Right lobe of liver (tissue), 6 donors: Measurements from ENCODE around the gene USP40. TPM values are rescaled to one million over a fixed set of nuclear protein-coding genes. Genes with fewer than 3 reads are reported as not detected.

Experiments
- ATAC-seq, 4 donors: fragments of 200-7000 bp; cut with Tn5 transposase; one replicate each; pipeline ENCODE4 v1.9.1; 2020; ENCODE audit warnings: mild to moderate bottlenecking in 4 of 4, moderate library complexity in 4 of 4
- DNase-seq, 3 donors: peaks; one replicate each; pipeline ENCODE4 v3.0.0-alpha.2; 2020
- H3K27ac ChIP-seq, 3 donors: fragments of 200-600 bp; one replicate each; pipeline ENCODE4 v1.8.0; 2022
- H3K27me3 ChIP-seq, 2 donors: fragments of 200-600 bp; one replicate each; pipeline ENCODE4 v1.8.0; 2022
- H3K36me3 ChIP-seq, 4 donors: fragments of 200-600 bp; sonication (generic) in 1 of 4; one replicate each; pipeline versions ENCODE4 v1.5.1 to v1.8.0; 2017 to 2022; ENCODE audit warnings: control low read depth in 1 of 4
- H3K4me1 ChIP-seq, 4 donors: fragments of 200-600 bp; sonication (generic) in 1 of 4; one replicate each; pipeline versions ENCODE4 v1.5.1 to v1.8.0; 2017 to 2022; ENCODE audit warnings: control low read depth in 1 of 4
- H3K4me3 ChIP-seq, 3 donors: fragments of 200-600 bp; one replicate each; pipeline ENCODE4 v1.8.0; 2022
- H3K9me3 ChIP-seq, 4 donors: fragments of 200-600 bp; sonication (generic) in 1 of 4; one replicate each; pipeline versions ENCODE4 v1.5.1 to v1.8.0; 2017 to 2022; ENCODE audit warnings: control low read depth in 1 of 4
- POLR2A ChIP-seq: fragments of 450-650 bp; IDR thresholded peaks from one replicate; pipeline ENCODE4 v1.6.1; 2017; ENCODE audit warnings: antibody characterized with exemption, mild to moderate bottlenecking
- WGBS: methylation state at CpG from one replicate; pipeline ENCODE4 v1.1.6; 2018; ENCODE audit warnings: low coverage, low lambda C conversion rate; ENCODE audit not compliant: insufficient coverage; ENCODE audit errors: missing lambda C conversion rate; 5-methylcytosine and 5-hydroxymethylcytosine counted together
- intact Hi-C, 2 donors: fragments of 100-400 bp; cut with DNase I; formaldehyde crosslinking; loops; one replicate each; pipeline versions ENCODE4 v1.11.2 to v1.14.1; 2022
- total RNA-seq, 6 experiments: library from RNA; depleted of rRNA in 2 of 6; stranded (reverse); fragments of >200 nt in 2 of 6; fragmentation: NEBNext Ultra II Directional in 3 of 6; extraction: Animal tissue kit (Norgen Biotek cat#: 25700) in 3 of 6; gene quantifications; one replicate each; pipeline versions ENCODE4 v1.1.0 to v1.2.4, GENCODE V29; 2016 to 2023
- TF ChIP-seq, protein P1 (sequence below), 4 donors: fragments of 200-600 bp in 3 of 4; fragments of 450-650 bp in 1 of 4; IDR thresholded peaks; one replicate each; pipeline versions ENCODE4 v1.5.1 to v1.8.0; 2016 to 2022; ENCODE audit warnings: antibody characterized with exemption in 4 of 4, mild to moderate bottlenecking in 2 of 4
- donor health status: DM: no; HTN: yes; CAD: no.
- donor health status: DM: no; HTN: no; CAD: no.
- donor health status: DM: no; HTN: no; CAD: no.
- donor health status: DM: no; HTN: yes; CAD: no.
- donor health status: DM: no; HTN: yes; CAD: no.

USP40 gene
- total RNA-seq, 6 experiments from 2014 or later, result 19.9 to 38.8 (median 27.0) TPM

DNA sequence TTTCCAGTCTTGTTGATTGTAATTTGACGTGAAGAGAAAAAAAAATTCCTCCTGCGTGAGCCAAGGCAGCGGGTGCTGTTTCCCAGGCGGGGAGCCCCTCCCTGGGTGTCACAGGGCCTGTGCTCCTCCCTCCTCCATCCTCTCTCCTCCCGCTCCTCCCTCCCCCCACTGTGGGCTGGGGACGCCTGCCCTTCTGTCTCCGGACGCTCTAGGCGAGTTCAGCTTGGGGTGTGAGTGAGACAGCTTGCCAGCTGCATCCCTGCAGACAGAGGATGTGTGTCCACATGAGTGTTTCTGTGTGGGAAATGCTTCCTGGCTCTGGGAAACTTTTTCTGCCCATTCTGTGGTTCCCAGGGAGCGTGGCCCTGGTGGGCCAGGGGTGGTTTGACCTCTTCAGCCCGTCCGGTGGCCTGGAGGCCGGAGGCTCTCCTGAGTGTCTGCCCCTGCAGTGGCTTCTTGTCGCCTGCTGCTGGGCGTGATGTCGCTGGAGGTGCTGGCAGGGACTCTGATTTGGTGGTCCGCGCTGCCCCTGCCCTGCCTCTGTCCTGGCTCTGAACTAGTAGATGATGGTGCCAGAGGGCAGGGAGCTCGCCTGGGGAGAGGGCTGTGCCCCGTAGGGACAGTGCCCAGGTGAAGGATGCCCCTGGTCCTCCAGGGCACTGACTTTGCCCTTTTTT, 96.4 kb downstream of the USP40 start:
- Histone ChIP-seq H3K27me3 (no peaks in the 10 kb centered on the region), H3K9me3 (no peaks in the 10 kb centered on the region), H3K4me3 (no peak overlapping the region), H3K36me3 (peaks cover 0 to 10% (median 0%) of the 10 kb centered on the region in 4 donors), H3K4me1 (no peaks in the 10 kb centered on the region), H3K27ac (peak overlapping the region in 1 of 3 donors; percentile 29)
- intact Hi-C loops, result no loop called here
- DNase-seq (peak in 2 of 3 donors; percentile 49 to 57), ATAC-seq (peak; percentile 43 to 58 (median 50))
- no peak for TF ChIP-seq POLR2A
- TF ChIP-seq, protein P1, sequence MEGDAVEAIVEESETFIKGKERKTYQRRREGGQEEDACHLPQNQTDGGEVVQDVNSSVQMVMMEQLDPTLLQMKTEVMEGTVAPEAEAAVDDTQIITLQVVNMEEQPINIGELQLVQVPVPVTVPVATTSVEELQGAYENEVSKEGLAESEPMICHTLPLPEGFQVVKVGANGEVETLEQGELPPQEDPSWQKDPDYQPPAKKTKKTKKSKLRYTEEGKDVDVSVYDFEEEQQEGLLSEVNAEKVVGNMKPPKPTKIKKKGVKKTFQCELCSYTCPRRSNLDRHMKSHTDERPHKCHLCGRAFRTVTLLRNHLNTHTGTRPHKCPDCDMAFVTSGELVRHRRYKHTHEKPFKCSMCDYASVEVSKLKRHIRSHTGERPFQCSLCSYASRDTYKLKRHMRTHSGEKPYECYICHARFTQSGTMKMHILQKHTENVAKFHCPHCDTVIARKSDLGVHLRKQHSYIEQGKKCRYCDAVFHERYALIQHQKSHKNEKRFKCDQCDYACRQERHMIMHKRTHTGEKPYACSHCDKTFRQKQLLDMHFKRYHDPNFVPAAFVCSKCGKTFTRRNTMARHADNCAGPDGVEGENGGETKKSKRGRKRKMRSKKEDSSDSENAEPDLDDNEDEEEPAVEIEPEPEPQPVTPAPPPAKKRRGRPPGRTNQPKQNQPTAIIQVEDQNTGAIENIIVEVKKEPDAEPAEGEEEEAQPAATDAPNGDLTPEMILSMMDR (IDR thresholded peaks at IDR 0.05), result no peak
- 70% methylated on average over 4 of the region's 20 CpGs for WGBS

- 37% methylated on average over 6 of the region's 32 CpGs for WGBS
- no peak overlapping the region for H3K27ac ChIP-seq
- DNase-seq (peak in 2 of 3 donors; percentile 49 to 52), ATAC-seq (peak in 3 of 4 donors; percentile 16 to 28 (median 16))
- no peaks in the 10 kb centered on the region for H3K27me3 ChIP-seq
- peaks cover 0 to 12% (median 0%) of the 10 kb centered on the region in 4 donors for H3K36me3 ChIP-seq
- intact Hi-C loops, result no loop called here
- H3K9me3 ChIP-seq, result no peaks in the 10 kb centered on the region
- H3K4me1 ChIP-seq, result no peaks in the 10 kb centered on the region
- TF ChIP-seq POLR2A, result no peak
- TF ChIP-seq, protein P1 (IDR thresholded peaks at IDR 0.05), result no peak
- no peak overlapping the region for H3K4me3 ChIP-seq
Measured at GRCh38 chr2:233469261-233470010, 97.1 kb downstream of the USP40 start.

DNA sequence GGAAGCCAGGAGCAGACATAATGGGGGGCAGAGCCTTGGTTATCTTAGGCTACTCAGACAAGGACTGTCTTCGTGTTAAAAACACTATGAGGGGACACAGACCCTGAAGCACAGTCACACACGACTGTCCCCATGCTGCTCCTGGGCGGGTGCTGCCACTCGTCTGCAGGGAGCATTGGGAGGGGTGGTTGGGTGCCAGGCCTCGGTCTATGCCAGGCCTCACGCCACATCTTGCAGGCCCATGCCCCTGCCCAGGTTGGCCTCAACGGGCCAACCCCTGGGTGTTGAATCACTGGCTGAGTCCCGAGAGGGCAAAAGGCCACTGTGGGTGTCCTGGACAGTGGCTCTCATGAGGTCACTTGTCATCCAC, 97.9 kb downstream of the USP40 start:
- peak in 2 of 3 donors; percentile 31 to 40 for DNase-seq
- intact Hi-C loops, result no loop called here

DNA sequence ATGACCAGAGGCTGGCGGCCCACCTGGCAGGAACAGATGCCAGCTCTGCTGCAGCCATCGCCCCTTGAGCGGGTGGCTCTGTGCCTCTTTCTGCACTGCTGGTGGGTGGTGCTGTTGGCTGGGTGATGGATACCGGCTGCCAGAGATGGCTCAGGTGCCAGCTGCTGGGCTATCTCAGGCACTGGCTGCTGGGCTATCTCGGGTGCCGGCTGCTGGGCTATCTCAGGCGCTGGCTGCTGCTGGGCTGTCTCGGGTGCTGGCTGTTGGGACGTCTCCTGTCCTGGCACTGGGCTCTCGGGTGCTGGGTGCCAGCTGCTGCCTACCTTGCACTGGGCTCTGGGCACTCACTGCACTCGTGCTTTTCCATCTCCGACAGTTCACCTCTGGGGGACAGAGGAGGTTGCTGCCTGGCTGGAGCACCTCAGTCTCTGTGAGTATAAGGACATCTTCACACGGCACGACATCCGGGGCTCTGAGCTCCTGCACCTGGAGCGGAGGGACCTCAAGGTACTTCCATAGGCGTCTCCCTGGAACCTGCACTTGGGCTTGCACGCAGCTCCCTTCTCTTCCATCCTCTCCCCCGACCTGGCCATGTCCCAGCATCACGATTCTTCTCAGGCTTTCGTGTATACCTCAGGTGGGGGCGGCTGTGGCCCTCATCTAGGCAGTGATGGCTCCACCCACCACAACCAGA, 98.4 kb downstream of the USP40 start:
- DNase-seq (peak in 2 of 3 donors; percentile 42 to 45), ATAC-seq (peak in 1 of 4 donors; percentile 9)
- H3K27ac ChIP-seq, result no peak overlapping the region
- H3K36me3 ChIP-seq, result peaks cover 0 to 21% (median 0%) of the 10 kb centered on the region in 4 donors
- H3K27me3 ChIP-seq, result no peaks in the 10 kb centered on the region
- no peaks in the 10 kb centered on the region for H3K4me1 ChIP-seq
- intact Hi-C loops, result no loop called here
- no peak for TF ChIP-seq POLR2A
- no peaks in the 10 kb centered on the region for H3K9me3 ChIP-seq
- no CpG with 5 or more reads among the region's 22 CpGs for WGBS
- no peak overlapping the region for H3K4me3 ChIP-seq

More for the DNA sequence above, 97.9 kb downstream of the USP40 start:
- H3K9me3 ChIP-seq, result no peaks in the 10 kb centered on the region
- TF ChIP-seq, protein P1 (IDR thresholded peaks at IDR 0.05), result no peak
- no peak for TF ChIP-seq POLR2A
- H3K4me1 ChIP-seq, result no peaks in the 10 kb centered on the region
- no peak for ATAC-seq
- peaks cover 0 to 19% (median 0%) of the 10 kb centered on the region in 4 donors for H3K36me3 ChIP-seq
- H3K27ac ChIP-seq, result no peak overlapping the region
- no peak overlapping the region for H3K4me3 ChIP-seq
- no peaks in the 10 kb centered on the region for H3K27me3 ChIP-seq
- WGBS, result 96% methylated on average over 4 of the region's 8 CpGs
